Trophoblast cell (in vitro differentiated cells and primary cell): ENCODE measurements around the gene FAM241B.

Source experiments
- DNase-seq, 2 donors: peaks; one replicate each; pipeline ENCODE4 v3.0.0-alpha.2; 2016
- H2AFZ ChIP-seq: 2 replicates; pipeline ENCODE4 v1.6.1; 2013; ENCODE audit warnings: low read length, moderate library complexity, mild to moderate bottlenecking; ENCODE audit not compliant: insufficient read depth, poor library complexity
- H2AK5ac ChIP-seq: 2 replicates; pipeline ENCODE4 v1.6.1; 2013; ENCODE audit warnings: mild to moderate bottlenecking, low read length
- H2BK120ac ChIP-seq: 2 replicates; pipeline ENCODE4 v1.6.1; 2013; ENCODE audit warnings: low read length, mild to moderate bottlenecking, moderate library complexity; ENCODE audit not compliant: insufficient read depth, poor library complexity
- H2BK12ac ChIP-seq: 2 replicates; pipeline ENCODE4 v1.6.1; 2013; ENCODE audit warnings: mild to moderate bottlenecking, low read length, moderate library complexity
- H2BK5ac ChIP-seq: 2 replicates; pipeline ENCODE4 v1.6.1; 2013; ENCODE audit warnings: low read length, low read depth, moderate library complexity, mild to moderate bottlenecking; ENCODE audit not compliant: poor library complexity
- H3K14ac ChIP-seq: 2 replicates; pipeline ENCODE4 v1.6.1; 2013; ENCODE audit warnings: mild to moderate bottlenecking, low read length
- H3K18ac ChIP-seq: 2 replicates; pipeline ENCODE4 v1.6.1; 2013; ENCODE audit warnings: mild to moderate bottlenecking, low read length
- H3K23ac ChIP-seq: 2 replicates; pipeline ENCODE4 v1.6.1; 2013; ENCODE audit warnings: low read length
- H3K27ac ChIP-seq: 2 replicates; pipeline ENCODE4 v1.5.1; 2013; ENCODE audit warnings: low read depth, mild to moderate bottlenecking, inconsistent platforms, low read length, moderate library complexity
- H3K27me3 ChIP-seq: 2 replicates; pipeline ENCODE4 v1.6.1; 2013; ENCODE audit warnings: inconsistent platforms, mild to moderate bottlenecking, low read length, moderate library complexity; ENCODE audit not compliant: insufficient read depth
- H3K36me3 ChIP-seq, 2 experiments: 1 replicate in 1 of 2; 2 replicates in 1 of 2; pipeline ENCODE4 v1.6.1; 2013; ENCODE audit warnings: low read length in 2 of 2, mild to moderate bottlenecking in 2 of 2, moderate library complexity in 1 of 2; ENCODE audit not compliant: insufficient read depth in 2 of 2, control insufficient read depth in 1 of 2
- H3K4ac ChIP-seq: 2 replicates; pipeline ENCODE4 v1.6.1; 2013; ENCODE audit warnings: low read depth, mild to moderate bottlenecking, low read length, moderate library complexity
- H3K4me1 ChIP-seq, 2 experiments: 1 replicate in 1 of 2; 2 replicates in 1 of 2; pipeline ENCODE4 v1.6.1; 2013; ENCODE audit warnings: low read length in 2 of 2, mild to moderate bottlenecking in 2 of 2, moderate library complexity in 1 of 2; ENCODE audit not compliant: insufficient read depth in 2 of 2, control insufficient read depth in 1 of 2
- H3K4me2 ChIP-seq: 2 replicates; pipeline ENCODE4 v1.6.1; 2013; ENCODE audit warnings: inconsistent platforms, mild to moderate bottlenecking, low read length, moderate library complexity
- H3K4me3 ChIP-seq: 2 replicates; pipeline ENCODE4 v1.5.1; 2013; ENCODE audit warnings: mild to moderate bottlenecking, low read depth, low read length, inconsistent platforms
- H3K79me1 ChIP-seq: one replicate; pipeline ENCODE4 v1.6.1; 2013; ENCODE audit warnings: low read length
- H3K79me2 ChIP-seq: 2 replicates; pipeline ENCODE4 v1.6.1; 2013; ENCODE audit warnings: low read length, mild to moderate bottlenecking; ENCODE audit not compliant: control insufficient read depth, insufficient read depth, poor library complexity
- H3K9ac ChIP-seq: 2 replicates; pipeline ENCODE4 v1.6.1; 2013; ENCODE audit warnings: mild to moderate bottlenecking, low read length
- H3K9me3 ChIP-seq: 2 replicates; pipeline ENCODE4 v1.6.1; 2013; ENCODE audit warnings: low read depth, mild to moderate bottlenecking, control low read depth, inconsistent platforms, low read length; ENCODE audit not compliant: insufficient read depth
- H4K12ac ChIP-seq: 2 replicates; pipeline ENCODE4 v1.6.1; 2013; ENCODE audit warnings: low read depth, mild to moderate bottlenecking, low read length, moderate library complexity
- H4K8ac ChIP-seq: 2 replicates; pipeline ENCODE4 v1.6.1; 2013; ENCODE audit warnings: low read depth, mild to moderate bottlenecking, low read length, moderate library complexity
- H4K91ac ChIP-seq: one replicate; pipeline ENCODE4 v1.6.1; 2013; ENCODE audit warnings: low read depth, mild to moderate bottlenecking, low read length, moderate library complexity
- WGBS: extraction: QIAGEN DNeasy Blood & Tissue Kit; methylation state at CpG from one replicate; pipeline ENCODE4 v1.1.7; 2013; ENCODE audit warnings: missing lambda C conversion rate; ENCODE audit not compliant: insufficient read length, insufficient coverage; ENCODE audit errors: extremely low coverage; 5-methylcytosine and 5-hydroxymethylcytosine counted together

Gene FAM241B

DNA sequence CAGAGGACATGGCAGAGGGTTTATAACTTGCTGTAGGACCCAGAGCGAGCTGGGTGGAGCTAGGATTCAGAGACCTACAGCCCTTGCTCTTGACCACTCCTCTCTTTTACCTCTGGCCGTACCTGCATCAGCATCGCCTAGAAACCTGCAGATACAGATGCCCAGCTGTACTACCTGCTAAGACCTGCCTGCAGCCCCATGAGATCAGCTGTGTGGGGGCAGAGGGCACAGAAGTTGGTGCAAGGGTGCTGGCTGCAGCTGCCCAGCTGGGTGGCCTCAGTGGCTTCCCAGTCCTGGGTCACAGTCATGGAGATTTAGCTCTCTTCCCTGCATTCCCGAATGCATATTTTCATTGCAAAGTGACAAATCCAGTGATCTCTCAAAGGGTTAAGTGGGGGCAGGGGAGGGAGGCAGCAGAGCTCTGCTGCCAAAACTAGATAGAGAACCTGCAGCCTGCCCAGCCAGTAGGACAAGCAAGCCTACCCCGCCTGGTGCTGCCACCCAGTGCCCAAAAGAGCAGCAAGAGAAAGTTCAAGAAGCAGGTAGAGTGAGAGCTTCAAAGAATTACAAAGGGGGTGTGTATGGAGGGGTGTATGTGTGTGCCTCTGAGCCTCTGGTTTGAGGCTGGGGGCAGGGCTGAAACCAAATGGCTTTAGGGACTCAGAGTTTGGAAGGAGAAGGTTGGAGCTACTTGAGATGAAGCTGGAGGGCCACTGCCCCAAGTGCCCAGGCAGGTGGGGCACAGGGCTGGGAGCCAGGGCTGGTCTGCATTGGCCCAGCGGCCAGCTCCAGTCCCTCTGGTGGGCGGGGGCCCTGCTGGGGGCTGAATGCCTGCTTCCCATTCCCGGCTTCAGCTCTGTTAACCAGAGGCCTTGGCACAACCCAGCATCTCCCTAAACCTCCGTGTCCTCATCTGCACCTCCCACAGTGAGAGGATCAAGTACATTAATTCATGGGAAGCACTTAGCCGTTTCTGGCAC lies 6.9 kb downstream of the FAM241B start:
- H3K9me3 ChIP-seq: no peaks in the 10 kb centered on the region
- no peak overlapping the region for H3K9ac ChIP-seq
- H2AK5ac ChIP-seq: no peak overlapping the region
- H3K4me2 ChIP-seq: no peak overlapping the region
- H3K36me3 ChIP-seq: peaks cover 19 to 20% of the 10 kb centered on the region in 2 experiments
- no peaks in the 10 kb centered on the region for H3K79me1 ChIP-seq
- H2BK120ac ChIP-seq: no peak overlapping the region
- no CpG with 5 or more reads among the region's 10 CpGs for WGBS
- DNase-seq: no peak
- no peak overlapping the region for H2BK12ac ChIP-seq
- no peak overlapping the region for H3K4ac ChIP-seq
- no peaks in the 10 kb centered on the region for H3K27me3 ChIP-seq
- no peak overlapping the region for H2BK5ac ChIP-seq
- H3K18ac ChIP-seq: no peak overlapping the region
- H3K79me2 ChIP-seq: no peaks in the 10 kb centered on the region
- H3K14ac ChIP-seq: no peak overlapping the region
- no peak overlapping the region for H4K8ac ChIP-seq
- H4K91ac ChIP-seq: no peak overlapping the region
- H2AFZ ChIP-seq: no peak overlapping the region
- H3K4me1 ChIP-seq: no peaks in the 10 kb centered on the region
- H4K12ac ChIP-seq: no peak overlapping the region
- H3K27ac ChIP-seq: no peak overlapping the region
- no peak overlapping the region for H3K23ac ChIP-seq
- H3K4me3 ChIP-seq: no peak overlapping the region

DNA sequence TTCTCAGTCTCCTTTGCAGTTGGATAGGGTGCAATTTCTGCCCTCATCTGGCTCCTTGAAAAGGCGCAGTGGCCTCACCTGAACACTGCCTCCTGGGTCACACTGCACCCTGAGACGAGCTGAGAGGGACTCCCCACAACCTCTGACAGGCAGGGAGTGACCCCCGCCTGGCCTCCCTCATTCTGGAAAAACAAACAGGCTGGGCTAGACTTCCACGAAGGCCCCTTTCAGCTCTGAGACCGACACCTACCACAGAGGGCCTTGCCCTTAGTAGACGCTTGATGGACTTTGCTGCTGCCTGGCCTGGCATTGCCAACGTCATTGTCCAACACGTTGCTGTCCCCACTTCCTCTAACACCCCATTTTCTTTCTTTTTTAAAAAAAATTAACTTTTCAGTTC lies 8.6 kb downstream of the FAM241B start:
- H4K8ac ChIP-seq: no peak overlapping the region
- H3K4me2 ChIP-seq: no peak overlapping the region
- DNase-seq: no peak
- no peak overlapping the region for H2BK5ac ChIP-seq
- no peak overlapping the region for H3K18ac ChIP-seq
- peaks cover 7 to 9% of the 10 kb centered on the region in 2 experiments for H3K36me3 ChIP-seq
- no peak overlapping the region for H2BK120ac ChIP-seq
- H2AK5ac ChIP-seq: no peak overlapping the region
- no peak overlapping the region for H3K14ac ChIP-seq
- H4K91ac ChIP-seq: no peak overlapping the region
- no peak overlapping the region for H3K27ac ChIP-seq
- no peak overlapping the region for H2AFZ ChIP-seq
- H3K4me3 ChIP-seq: no peak overlapping the region
- H3K4ac ChIP-seq: no peak overlapping the region
- H3K79me2 ChIP-seq: no peaks in the 10 kb centered on the region
- no peak overlapping the region for H3K9ac ChIP-seq
- no peak overlapping the region for H4K12ac ChIP-seq
- H3K23ac ChIP-seq: no peak overlapping the region
- no peaks in the 10 kb centered on the region for H3K4me1 ChIP-seq
- no peak overlapping the region for H2BK12ac ChIP-seq
- H3K9me3 ChIP-seq: no peaks in the 10 kb centered on the region
- H3K79me1 ChIP-seq: no peaks in the 10 kb centered on the region
- H3K27me3 ChIP-seq: no peaks in the 10 kb centered on the region
- no CpG with 5 or more reads among the region's 8 CpGs for WGBS

DNA sequence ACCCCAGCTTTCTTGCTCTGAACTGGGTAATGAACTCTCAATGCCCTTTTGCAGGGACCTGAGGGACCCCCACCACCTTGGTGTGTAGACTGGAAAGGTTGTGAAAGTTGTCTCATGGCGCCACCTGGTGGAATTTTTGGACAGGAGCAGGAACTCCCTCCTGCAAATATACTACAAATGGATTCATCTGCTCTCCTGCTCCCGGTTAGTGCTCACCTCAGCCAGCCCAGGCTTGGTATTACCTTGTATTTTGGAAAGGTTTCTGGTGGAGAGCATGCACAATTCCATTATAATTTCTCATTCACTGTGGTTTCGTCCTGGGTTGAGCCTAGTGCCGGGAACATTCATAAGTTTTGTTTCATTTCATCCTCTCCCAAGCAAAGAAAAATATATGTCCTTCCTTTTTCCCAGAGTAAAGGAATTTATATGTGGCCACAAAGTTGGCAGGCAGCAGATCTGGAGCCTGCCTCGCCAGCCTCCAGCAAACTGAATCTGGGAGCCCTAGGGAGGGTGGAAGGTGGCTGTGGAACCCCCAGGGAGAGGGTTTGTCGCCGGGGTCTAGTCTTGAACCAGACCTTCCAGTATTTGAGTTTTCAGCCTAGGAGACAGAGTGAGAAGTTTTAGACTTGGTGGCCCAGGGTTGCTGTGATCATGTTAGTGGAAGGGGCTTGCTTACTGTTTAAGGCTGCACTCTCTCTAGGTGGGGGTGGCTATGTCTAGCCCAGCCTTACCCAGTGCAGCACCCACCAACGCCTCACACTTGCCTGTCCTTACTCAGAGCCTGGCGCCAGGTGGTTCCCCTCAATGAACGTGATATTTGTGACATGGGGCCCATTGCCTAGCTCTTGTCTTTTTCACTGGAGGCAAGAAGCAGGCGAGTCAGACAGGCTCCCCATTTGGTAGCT lies 9.5 kb downstream of the FAM241B start:
- Histone ChIP-seq H3K23ac (no peak overlapping the region), H4K91ac (no peak overlapping the region), H4K12ac (no peak overlapping the region), H3K4ac (no peak overlapping the region), H3K9me3 (no peaks in the 10 kb centered on the region), H2BK120ac (no peak overlapping the region), H2AK5ac (no peak overlapping the region), H4K8ac (no peak overlapping the region), H3K79me2 (no peaks in the 10 kb centered on the region), H2AFZ (no peak overlapping the region), H3K36me3 (peaks cover 0 to 2% of the 10 kb centered on the region in 2 experiments), H3K4me1 (no peaks in the 10 kb centered on the region), H2BK12ac (no peak overlapping the region), H3K79me1 (no peaks in the 10 kb centered on the region), H3K4me3 (no peak overlapping the region), H3K4me2 (no peak overlapping the region), H3K27me3 (no peaks in the 10 kb centered on the region), H3K9ac (no peak overlapping the region), H2BK5ac (no peak overlapping the region), H3K14ac (no peak overlapping the region), H3K27ac (no peak overlapping the region), H3K18ac (no peak overlapping the region)
- peak; percentile 24 to 84 for DNase-seq
- WGBS: no CpG with 5 or more reads among the region's 11 CpGs

DNA sequence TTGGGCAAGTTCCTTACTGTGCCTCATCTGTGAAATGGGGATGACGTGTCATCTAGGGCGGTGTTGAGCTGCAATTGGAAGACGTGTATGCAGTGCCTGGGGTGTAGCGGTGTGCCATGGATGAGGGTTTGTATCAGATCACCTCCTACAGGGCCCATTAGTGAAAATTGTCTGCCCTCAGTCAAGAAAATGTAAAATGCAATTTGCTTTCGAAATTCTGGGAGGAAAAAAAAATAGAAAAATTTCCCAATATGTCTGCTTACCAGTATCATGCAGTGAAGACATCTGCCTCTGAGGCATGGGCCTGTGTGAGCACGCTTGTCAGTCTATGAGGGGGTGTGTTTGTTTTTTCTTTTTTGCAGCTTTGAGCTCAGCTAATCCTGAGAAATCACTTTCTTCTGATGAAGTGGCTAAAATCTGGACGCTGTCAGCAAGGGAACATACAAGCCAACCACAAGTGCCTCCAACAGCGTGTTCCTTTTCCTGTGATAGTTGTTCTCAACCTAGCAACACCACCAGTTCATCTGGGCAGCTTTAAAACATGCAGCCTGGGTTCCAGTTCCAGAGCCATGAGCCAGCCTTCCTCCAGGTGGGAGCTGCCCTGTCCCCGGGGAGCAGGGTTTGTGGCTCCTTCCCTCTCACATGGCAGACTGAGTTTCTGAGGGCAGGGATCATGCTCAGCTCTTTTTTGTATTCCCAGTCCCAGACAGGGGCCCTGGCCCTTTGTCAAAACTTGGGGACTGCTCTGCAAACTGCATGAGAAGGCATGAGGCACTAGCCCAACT lies 10.3 kb downstream of the FAM241B start:
- Histone ChIP-seq H4K8ac (no peak overlapping the region), H3K4ac (no peak overlapping the region), H2AK5ac (no peak overlapping the region), H3K27me3 (no peaks in the 10 kb centered on the region), H3K18ac (no peak overlapping the region), H3K79me2 (no peaks in the 10 kb centered on the region), H3K36me3 (peaks cover 0 to 2% of the 10 kb centered on the region in 2 experiments), H2AFZ (no peak overlapping the region), H3K4me2 (no peak overlapping the region), H3K4me3 (no peak overlapping the region), H3K27ac (no peak overlapping the region), H3K4me1 (no peaks in the 10 kb centered on the region), H3K23ac (no peak overlapping the region), H2BK5ac (no peak overlapping the region), H3K9ac (no peak overlapping the region), H2BK12ac (no peak overlapping the region), H3K14ac (no peak overlapping the region), H4K12ac (no peak overlapping the region), H4K91ac (no peak overlapping the region), H3K9me3 (no peaks in the 10 kb centered on the region), H2BK120ac (no peak overlapping the region), H3K79me1 (no peaks in the 10 kb centered on the region)
- no CpG with 5 or more reads among the region's 9 CpGs for WGBS
- peak; percentile 37 to 72 for DNase-seq
